Caco-2 (cell line): ENCODE measurements around the gene CENPM. TPM values are rescaled to one million over a fixed set of nuclear protein-coding genes. Genes with fewer than 3 reads are reported as not detected.

Experiments used
- BruUV-seq: library from RNA; stranded (reverse); fragments of 400-500 nt; replicated peaks from 2 replicates; lab custom pipeline; 2021; lab: Mats Ljungman, UMichigan
- CTCF ChIA-PET: fragments of 300-600 bp; sonication (Branson Sonifier 250); formaldehyde crosslinking; loops from one replicate; lab custom pipeline; 2022; ENCODE audit warnings: antibody characterized with exemption; lab: Charles Lee
- POLR2A ChIA-PET: fragments of 300-600 bp; sonication (Branson Sonifier 250); formaldehyde crosslinking; loops from one replicate; lab custom pipeline; 2022; ENCODE audit warnings: antibody characterized with exemption; lab: Charles Lee
- DNase-seq, 2 experiments: peaks; one replicate each; pipeline versions ENCODE4 v3.0.0 to v3.0.0-alpha.2; 2020 to 2022
- H3K27me3 ChIP-seq: replicated peaks from 2 replicates; pipeline ENCODE4 v1.6.0; 2011; ENCODE audit warnings: low read length; ENCODE audit not compliant: control insufficient read depth, insufficient read depth
- H3K36me3 ChIP-seq: 2 replicates; pipeline ENCODE4 v1.5.1; 2011; ENCODE audit warnings: low read length; ENCODE audit not compliant: control insufficient read depth, insufficient read depth
- H3K4me1 ChIP-seq: fragments of 250-450 bp; sonication (Bioruptor Pico); 2 replicates; pipeline ENCODE4 v1.5.1; 2020; ENCODE audit warnings: mild to moderate bottlenecking
- H3K4me3 ChIP-seq: 2 replicates; pipeline ENCODE4 v1.5.1; 2011; ENCODE audit warnings: low read depth, mild to moderate bottlenecking, control low read depth, low read length
- H3K9me3 ChIP-seq: fragments of 250-450 bp; sonication (Bioruptor Pico); 2 replicates; pipeline ENCODE4 v1.5.1; 2020; ENCODE audit warnings: mild to moderate bottlenecking, moderate library complexity
- H3K27ac Mint-ChIP-seq: one replicate; pipeline ENCODE4 v1.8.0; 2022; ENCODE audit warnings: mixed read lengths; ENCODE audit not compliant: unreplicated experiment
- H3K27me3 Mint-ChIP-seq: one replicate; pipeline ENCODE4 v1.8.0; 2022; ENCODE audit warnings: mixed read lengths; ENCODE audit not compliant: insufficient read depth, unreplicated experiment
- H3K36me3 Mint-ChIP-seq: one replicate; pipeline ENCODE4 v1.8.0; 2022; ENCODE audit warnings: mild to moderate bottlenecking, mixed read lengths; ENCODE audit not compliant: insufficient read depth, unreplicated experiment
- H3K4me1 Mint-ChIP-seq: one replicate; pipeline ENCODE4 v1.8.0; 2022; ENCODE audit warnings: low read depth, mixed read lengths; ENCODE audit not compliant: unreplicated experiment
- H3K4me3 Mint-ChIP-seq: one replicate; pipeline ENCODE4 v1.8.0; 2022; ENCODE audit warnings: mild to moderate bottlenecking, moderate library complexity, mixed read lengths; ENCODE audit not compliant: unreplicated experiment
- H3K9me3 Mint-ChIP-seq: one replicate; pipeline ENCODE4 v1.8.0; 2022; ENCODE audit warnings: mixed read lengths; ENCODE audit not compliant: unreplicated experiment
- intact Hi-C: fragments of 100-400 bp; cut with micrococcal nuclease; formaldehyde crosslinking; loops from one replicate; pipeline ENCODE4 v1.10.0; 2022; ENCODE audit not compliant: unreplicated experiment
- total RNA-seq: library from RNA; stranded (reverse); gene quantifications from 2 replicates; pipeline ENCODE4 v1.2.3, GENCODE V29; 2022
- TF ChIP-seq, protein P1 (sequence below), 2 experiments: fragments of 200-600 bp in 1 of 2; IDR thresholded peaks; 1 replicate in 1 of 2; 2 replicates in 1 of 2; pipeline versions ENCODE4 v1.5.1 to v1.8.0; 2011 to 2022; ENCODE audit warnings: antibody characterized with exemption in 1 of 2, control low read depth in 1 of 2, inconsistent platforms in 1 of 2, low read depth in 1 of 2, low read length in 1 of 2, mild to moderate bottlenecking in 1 of 2, moderate library complexity in 1 of 2; ENCODE audit not compliant: insufficient read depth in 1 of 2, severe bottlenecking in 1 of 2, unreplicated experiment in 1 of 2

CENPM gene
- total RNA-seq, 1 experiment from 2014 or later, result 46.4 TPM

GRCh38 chr22:41915786-41916493 lies 31.0 kb downstream of the CENPM start:
- TF ChIP-seq, protein P1, sequence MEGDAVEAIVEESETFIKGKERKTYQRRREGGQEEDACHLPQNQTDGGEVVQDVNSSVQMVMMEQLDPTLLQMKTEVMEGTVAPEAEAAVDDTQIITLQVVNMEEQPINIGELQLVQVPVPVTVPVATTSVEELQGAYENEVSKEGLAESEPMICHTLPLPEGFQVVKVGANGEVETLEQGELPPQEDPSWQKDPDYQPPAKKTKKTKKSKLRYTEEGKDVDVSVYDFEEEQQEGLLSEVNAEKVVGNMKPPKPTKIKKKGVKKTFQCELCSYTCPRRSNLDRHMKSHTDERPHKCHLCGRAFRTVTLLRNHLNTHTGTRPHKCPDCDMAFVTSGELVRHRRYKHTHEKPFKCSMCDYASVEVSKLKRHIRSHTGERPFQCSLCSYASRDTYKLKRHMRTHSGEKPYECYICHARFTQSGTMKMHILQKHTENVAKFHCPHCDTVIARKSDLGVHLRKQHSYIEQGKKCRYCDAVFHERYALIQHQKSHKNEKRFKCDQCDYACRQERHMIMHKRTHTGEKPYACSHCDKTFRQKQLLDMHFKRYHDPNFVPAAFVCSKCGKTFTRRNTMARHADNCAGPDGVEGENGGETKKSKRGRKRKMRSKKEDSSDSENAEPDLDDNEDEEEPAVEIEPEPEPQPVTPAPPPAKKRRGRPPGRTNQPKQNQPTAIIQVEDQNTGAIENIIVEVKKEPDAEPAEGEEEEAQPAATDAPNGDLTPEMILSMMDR (IDR thresholded peaks at IDR 0.05; ENCODE audit: insufficient read depth in 1 of 2, low read depth in 1 of 2, low read length in 1 of 2, severe bottlenecking in 1 of 2, unreplicated experiment in 1 of 2), result no peak
- no peak overlapping the region for H3K4me3 ChIP-seq
- H3K4me3 Mint-ChIP-seq, result peak overlapping the region; percentile 40
- H3K36me3 Mint-ChIP-seq, result peaks cover 10% of the 10 kb centered on the region
- no peaks in the 10 kb centered on the region for H3K9me3 ChIP-seq
- intact Hi-C loops, result no loop called here
- peaks cover 22% of the 10 kb centered on the region for H3K27me3 Mint-ChIP-seq
- H3K9me3 Mint-ChIP-seq, result no peaks in the 10 kb centered on the region
- CTCF ChIA-PET, result interaction anchor here (0.7 to 2.7 kb wide), 2 partner anchors 10 to 803 kb away, joined by 3 to 10 read pairs; no protein-coding TSS in a partner anchor
- DNase-seq, result no peak
- no peak overlapping the region for H3K27ac Mint-ChIP-seq
- H3K4me1 ChIP-seq, result no peaks in the 10 kb centered on the region
- no peaks in the 10 kb centered on the region; the same call in 1 of the 2 replicates for H3K27me3 ChIP-seq
- BruUV-seq, result no TSS peak
- H3K36me3 ChIP-seq, result no peaks in the 10 kb centered on the region
- peaks cover 7% of the 10 kb centered on the region for H3K4me1 Mint-ChIP-seq
- POLR2A ChIA-PET, result interaction anchor here (0.7 kb wide), 1 partner anchor 70 kb away, joined by 7 read pairs; no protein-coding TSS in a partner anchor

DNA sequence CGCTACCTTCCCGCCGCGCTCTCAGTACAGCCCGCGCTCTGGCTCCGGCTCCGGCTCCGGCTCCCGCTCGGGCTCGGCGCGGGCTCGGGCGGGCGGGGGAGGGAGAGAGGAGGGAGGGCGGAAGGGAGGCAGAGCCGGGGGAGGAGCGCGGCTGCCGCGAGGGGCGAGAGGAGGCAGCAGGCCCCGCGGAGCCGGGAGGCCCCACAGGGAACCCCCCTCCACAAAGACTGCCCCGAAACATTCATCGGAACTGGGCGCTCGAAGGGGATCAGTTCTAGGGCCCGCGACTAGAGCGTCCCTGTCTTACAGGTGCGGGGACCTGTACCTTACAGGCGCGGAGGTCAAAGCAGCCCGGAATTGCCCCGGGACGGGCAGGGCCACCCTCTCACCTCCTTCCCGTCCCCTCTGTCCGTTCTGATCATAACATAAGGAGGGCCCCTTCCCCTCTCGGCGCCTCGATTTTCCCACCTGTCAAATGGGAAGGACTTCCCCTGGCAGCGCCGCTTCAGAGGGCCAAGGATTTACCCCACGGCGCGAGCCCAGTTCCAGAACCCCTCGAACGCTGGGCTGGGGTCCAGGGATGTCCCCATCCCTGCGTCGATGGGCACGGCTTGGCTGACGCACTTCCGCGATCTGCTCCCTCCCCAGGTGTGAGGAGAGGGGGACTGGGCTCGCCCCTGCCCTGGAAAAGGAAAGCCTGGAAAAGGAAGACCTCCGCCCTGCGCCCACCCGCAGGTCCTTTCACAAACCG lies 31.7 kb downstream of the CENPM start, which contains the start of gene SHISA8:
TSS of gene SHISA8 (minus strand) at position 40 of the 751 bp plus-strand sequence. CDS start 407 bp downstream, outside the sequence.
- Mint-ChIP-seq H3K4me3 (peak within 1 kb of the TSS; percentile 64), H3K9me3 (no peaks in the 10 kb centered on the region), H3K36me3 (peaks cover 10% of the 10 kb centered on the region), H3K4me1 (peaks cover 7% of the 10 kb centered on the region), H3K27ac (no peak within 1 kb of the TSS), H3K27me3 (peaks cover 22% of the 10 kb centered on the region)
- Histone ChIP-seq H3K4me1 (no peaks in the 10 kb centered on the region), H3K27me3 (no peaks in the 10 kb centered on the region; the same call in 1 of the 2 replicates), H3K4me3 (peak within 1 kb of the TSS; percentile 42), H3K9me3 (no peaks in the 10 kb centered on the region), H3K36me3 (no peaks in the 10 kb centered on the region)
- ChIA-PET CTCF (interaction anchor here (0.7 to 2.7 kb wide), 2 partner anchors 11 to 804 kb away, joined by 3 to 10 read pairs; no protein-coding TSS in a partner anchor), POLR2A (interaction anchor here (0.6 to 0.7 kb wide), 3 partner anchors 41 to 338 kb away, joined by 6 to 9 read pairs (median 6); no protein-coding TSS in a partner anchor)
- TF ChIP-seq, protein P1 (IDR thresholded peaks at IDR 0.05; ENCODE audit: insufficient read depth in 1 of 2, low read depth in 1 of 2, low read length in 1 of 2, severe bottlenecking in 1 of 2, unreplicated experiment in 1 of 2), result no peak
- intact Hi-C loops, result no loop called here
- peak; percentile 28 to 62 for DNase-seq
- BruUV-seq, result no TSS peak

DNA sequence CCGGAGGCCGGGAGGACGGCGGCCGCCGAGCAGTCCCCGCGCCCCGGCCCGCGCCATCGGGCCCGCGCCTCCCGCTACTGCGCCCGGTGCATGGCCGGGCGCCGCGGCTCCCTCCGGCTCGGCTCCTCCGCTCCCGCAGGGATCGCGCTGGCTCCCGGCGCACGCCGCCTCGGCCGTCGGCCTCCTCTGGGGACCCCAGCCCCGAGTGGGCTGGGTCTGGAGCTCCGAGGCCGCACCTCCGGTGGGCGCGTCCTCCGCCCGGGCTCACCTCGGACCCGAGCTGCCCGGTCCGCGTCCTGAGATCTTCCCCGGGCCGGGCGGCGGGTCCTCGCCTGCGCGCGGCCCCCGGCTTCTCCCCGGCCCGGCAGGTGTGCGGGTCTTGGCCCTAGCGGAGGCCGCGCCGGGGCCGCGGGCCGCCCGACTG lies 32.3 kb downstream of the CENPM start:
- Histone ChIP-seq H3K27me3 (no peaks in the 10 kb centered on the region; the same call in 1 of the 2 replicates), H3K9me3 (no peaks in the 10 kb centered on the region), H3K36me3 (no peaks in the 10 kb centered on the region), H3K4me3 (peak overlapping the region; percentile 42), H3K4me1 (no peaks in the 10 kb centered on the region)
- TF ChIP-seq, protein P1 (IDR thresholded peaks at IDR 0.05; ENCODE audit: insufficient read depth in 1 of 2, low read depth in 1 of 2, low read length in 1 of 2, severe bottlenecking in 1 of 2, unreplicated experiment in 1 of 2), result no peak
- intact Hi-C loops, result no loop called here
- peaks cover 22% of the 10 kb centered on the region for H3K27me3 Mint-ChIP-seq
- CTCF ChIA-PET, result interaction anchor here (2.7 kb wide), 1 partner anchor 11 kb away, joined by 10 read pairs; no protein-coding TSS in a partner anchor
- H3K36me3 Mint-ChIP-seq, result peaks cover 10% of the 10 kb centered on the region
- H3K9me3 Mint-ChIP-seq, result no peaks in the 10 kb centered on the region
- BruUV-seq, result no TSS peak
- DNase-seq, result no peak
- POLR2A ChIA-PET, result interaction anchor here (0.6 to 0.7 kb wide), 3 partner anchors 40 to 339 kb away, joined by 6 to 9 read pairs (median 6); no protein-coding TSS in a partner anchor
- H3K4me1 Mint-ChIP-seq, result peaks cover 7% of the 10 kb centered on the region
- H3K27ac Mint-ChIP-seq, result no peak overlapping the region
- H3K4me3 Mint-ChIP-seq, result no peak overlapping the region
